Activated gamma-delta T cell treated with anti-CD3 and anti-CD28 coated beads, Interleukin-2, amount 50 U/mL, for 16 hours (primary cell): Measurements from ENCODE around the gene GADD45B.
A peak's percentile ranks its signal among the peaks of the same experiment; 100 is the strongest.
"Not testable (repeated sequence)": the region's sequence is repeated elsewhere in the genome, so short reads cannot be mapped to it uniquely, and the experiment has no call there.

Source experiments
- DNase-seq: peaks from one replicate; pipeline ENCODE4 v3.0.0-alpha.2; 2020; ENCODE audit warnings: low read depth

GADD45B gene

DNA sequence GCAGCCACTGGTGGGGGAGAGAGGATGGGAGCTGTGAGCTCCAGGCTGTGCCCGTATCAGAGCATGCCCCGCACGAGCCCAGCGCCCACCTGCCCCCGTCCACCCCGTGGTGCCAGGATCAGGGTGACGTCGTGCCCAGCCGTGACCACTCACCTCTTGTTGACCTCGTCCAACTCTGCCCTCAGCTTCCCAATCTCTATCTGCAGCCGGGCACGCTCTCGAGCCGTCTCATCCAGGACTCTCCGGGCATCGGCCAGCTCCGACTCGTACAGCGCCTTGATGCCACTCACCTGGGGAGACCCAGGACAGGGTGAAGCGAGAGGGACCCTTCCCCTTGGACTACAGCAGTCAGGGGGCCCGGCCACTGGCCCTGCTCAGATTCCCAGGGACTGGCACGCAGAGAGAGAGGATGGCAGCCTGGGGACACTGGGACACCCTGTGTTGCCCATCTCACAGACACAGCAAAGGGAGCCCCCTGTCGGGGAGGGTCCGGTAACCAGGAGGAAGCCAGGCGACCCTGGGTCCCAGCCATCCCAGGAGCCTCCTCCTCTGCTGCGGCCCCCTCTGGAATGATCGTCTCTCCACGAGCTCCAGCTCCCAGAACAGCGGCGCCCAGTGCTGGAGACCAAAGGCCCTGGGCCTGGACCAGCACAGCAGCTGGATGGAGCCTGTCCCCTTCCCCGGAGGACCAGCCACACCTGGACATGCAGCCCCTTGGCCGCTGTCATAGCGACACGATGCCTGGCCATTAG, 31.5 kb upstream of the GADD45B start:
- no peak for DNase-seq

DNA sequence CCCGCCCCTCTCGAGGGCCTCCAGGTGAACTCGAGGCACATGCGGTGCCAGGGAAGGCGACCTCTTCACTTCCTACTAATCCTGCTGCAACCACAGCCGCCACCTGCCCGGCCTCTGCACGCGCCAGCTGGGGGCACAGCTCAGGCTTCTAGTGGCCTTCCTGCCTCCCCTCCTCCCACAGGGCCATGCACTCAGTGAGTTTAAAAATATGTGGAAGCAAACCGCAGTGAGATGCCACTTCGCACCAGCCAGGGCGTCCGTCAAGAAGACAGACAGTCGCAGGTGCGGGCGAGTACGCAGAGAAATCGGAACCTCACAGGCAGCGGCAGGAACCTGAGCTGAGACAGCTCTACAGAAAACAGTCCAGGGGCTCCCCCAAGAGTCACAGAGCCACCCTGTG, 29.5 kb upstream of the GADD45B start:
- DNase-seq: no peak

DNA sequence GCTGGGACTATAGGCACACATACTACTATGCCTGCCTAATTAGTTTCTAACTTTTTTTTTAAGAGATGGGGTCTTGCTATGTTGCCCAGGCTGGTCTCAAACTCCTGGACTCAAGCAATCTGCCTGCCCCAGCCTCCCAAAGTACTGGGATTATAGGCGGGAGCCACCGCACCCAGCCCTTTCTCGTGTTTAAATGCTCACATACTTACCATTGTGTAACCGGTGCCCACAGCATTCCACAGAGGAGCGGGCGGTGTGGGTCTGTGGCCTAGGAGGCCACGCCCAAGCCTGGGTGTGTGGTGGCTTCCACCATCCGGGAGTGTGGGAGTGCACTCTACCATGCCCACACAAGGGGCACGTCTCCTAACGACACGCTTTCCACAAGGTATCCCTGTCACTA, 26.9 kb upstream of the GADD45B start:
- no peak for DNase-seq

DNA sequence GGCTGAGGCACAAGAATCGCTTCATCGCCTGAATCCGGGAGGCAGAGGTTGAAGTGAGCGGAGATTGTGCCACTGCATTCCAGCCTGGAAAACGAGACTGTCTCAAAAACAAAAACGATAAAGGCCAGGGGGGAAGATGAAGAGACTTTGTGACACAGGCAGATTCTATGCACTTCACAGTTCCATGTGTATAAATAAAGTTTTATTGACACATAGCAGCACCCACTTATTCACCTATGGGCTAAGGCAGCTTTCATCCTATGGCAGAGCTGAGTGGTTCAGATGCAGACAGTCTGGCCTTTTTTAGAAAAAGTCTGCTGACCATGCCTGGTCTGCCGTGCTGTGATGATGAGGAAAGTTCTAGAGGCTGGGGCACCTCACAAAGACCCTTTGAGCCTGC, 24.8 kb upstream of the GADD45B start:
- no peak for DNase-seq

DNA sequence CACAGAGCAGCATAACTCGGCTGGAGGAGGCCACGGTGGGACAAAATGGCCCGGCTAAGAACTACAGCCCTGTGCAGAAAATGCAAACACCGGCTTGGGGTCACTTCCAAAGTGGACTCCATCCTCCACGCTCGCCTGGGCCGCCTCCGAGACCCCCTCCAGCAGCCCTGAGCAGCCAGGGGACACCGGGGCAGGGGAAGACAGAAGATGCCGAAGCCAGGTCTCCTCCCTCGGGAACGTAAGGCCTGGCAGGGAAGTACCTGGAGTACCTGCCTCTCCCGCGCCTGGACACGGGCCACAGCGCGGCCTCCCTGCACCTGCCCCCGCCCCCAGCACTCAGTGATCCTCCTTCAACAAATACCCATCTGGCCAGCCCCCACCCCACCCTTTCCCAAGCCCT, 24.2 kb upstream of the GADD45B start:
- DNase-seq: no peak

DNA sequence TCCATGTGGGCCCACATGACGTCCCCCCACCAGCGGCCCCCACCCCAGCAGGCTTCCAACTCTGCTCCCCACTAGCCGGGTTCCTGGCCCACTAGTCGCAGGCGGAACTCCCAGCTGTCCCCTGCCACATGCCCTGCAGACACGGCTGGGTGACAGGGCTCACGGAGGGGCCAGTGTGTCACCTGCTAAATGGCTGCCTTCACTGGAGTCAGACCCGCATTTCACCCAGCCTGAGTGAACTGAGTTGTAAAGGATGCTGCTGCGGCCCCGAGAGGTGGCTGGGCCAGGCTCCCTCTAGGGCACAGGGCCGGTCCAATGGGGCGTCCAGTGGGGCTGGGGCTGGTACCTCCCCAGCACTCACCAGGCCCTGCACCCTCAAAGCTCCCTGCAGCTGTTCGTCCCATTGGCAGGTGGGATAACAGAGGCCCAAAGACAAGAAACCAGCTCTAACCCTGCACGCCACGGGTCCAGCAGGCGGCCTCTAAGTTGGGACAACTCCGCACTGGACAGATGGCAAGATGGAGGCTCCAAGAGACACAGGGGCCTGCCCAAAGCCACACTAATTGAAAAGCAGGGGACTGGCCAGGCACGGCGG, 22.4 kb upstream of the GADD45B start:
- no peak for DNase-seq

DNA sequence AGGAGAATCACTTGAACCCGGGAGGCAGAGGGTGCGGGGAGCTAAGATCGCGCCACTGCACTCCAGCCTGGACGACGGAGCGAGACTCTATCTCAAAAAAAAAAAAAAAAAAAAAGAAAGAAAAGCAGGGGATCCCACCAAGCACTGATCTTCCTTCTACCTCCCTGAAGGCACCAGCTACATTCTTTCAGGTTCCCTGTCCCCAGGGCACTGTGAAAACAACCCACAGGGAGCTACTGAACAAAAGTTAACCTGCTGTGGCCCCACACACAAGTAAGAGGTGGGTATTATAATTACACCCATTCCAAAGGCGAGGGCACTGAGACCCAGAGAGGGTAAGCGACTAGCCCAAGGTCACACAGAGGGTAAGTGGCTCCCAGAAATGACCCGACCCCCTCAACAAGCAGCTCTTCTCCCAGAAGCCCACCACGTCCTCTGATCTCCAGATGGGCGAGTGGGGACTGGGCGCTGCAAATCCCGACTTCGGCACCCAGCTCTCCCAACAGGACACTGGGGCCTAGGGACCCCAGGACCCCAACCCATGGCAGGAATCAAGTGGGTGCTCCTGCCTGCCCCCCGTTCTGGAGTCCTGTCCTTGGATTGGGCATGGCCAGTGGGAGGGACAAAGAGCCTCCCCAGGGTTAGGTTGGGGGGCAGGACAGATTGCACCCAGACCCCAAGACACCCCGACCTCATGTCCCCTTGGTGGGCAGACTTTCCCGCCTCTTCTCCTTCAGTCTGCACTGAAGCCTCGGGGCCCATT, 21.5 kb upstream of the GADD45B start:
- no peak for DNase-seq

DNA sequence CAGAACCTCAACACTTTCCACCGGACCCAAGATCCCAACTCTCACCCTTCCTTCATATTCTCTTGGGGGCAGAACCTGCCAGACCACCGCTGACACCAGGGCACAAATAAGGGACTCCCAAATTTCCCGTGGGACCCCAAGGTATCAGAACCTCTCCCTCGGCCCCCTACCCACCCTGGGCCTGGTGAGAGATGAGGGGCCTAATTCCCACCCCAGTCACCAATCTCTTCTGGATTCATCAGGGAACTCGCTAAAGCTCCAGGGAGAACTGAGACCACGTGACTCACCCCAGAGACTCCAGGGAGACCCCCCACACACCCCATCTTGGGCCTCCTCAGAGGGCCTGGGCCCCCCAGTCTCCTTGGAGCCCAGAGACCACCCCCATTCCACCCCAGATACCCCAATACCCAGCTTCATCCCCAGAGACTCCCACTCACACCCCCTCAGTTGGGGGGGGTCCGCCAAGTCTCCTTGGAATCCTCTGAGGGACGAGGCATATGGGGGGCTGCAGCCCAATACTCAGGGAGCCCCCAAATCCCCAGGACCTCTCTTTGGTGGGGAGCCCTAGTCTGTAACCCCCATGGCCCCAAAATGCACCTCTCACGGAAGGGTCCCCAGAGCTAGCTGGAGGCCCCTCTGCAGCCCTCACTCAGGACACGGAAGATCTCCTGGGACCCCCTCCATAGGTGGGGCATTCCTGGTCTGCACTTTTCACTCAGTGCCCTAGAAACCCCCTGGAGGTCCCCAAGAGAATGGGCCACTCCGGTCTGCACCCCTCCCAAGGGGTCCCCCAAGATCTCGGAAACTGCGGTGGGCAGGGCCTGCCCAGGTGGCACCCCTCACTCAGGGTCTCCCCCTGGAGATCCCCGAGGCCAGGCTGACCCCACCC, 20.7 kb upstream of the GADD45B start:
- no peak for DNase-seq

DNA sequence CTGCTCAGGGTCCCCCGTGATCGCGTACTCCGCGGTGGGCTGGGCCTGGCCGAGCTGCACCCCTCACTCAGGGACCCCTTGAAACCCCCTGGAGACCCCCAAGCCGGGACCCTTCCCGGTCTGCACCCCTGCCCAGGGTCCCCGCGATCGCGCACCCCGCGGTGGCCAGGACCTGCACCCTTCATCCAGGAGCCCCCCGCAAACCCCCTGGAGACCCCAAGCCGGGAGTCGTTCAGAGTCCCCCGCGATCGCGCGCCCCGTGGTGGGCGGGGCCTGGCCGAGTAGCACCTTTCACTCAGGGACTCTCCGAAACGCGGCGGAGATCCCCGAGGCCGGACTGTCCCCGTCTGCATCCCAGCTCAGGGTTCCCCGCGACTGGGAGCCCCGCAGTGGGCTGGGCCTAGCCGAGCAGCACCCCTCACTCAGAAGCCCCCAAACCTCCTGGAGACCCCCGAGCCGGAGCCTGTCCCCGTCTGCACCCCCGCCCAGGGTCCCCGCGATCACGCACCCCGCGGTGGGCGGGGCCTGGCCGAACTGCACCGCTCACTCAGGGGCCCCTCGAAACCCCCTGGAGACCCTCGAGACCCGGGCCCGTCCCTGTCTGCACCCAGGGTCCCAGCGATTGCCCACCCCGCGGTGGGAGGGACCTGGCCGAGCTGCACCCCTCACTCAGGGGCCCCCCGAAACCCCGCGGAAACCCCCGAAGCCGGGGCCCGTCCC, 19.9 kb upstream of the GADD45B start:
- DNase-seq: peak; percentile 23

DNA sequence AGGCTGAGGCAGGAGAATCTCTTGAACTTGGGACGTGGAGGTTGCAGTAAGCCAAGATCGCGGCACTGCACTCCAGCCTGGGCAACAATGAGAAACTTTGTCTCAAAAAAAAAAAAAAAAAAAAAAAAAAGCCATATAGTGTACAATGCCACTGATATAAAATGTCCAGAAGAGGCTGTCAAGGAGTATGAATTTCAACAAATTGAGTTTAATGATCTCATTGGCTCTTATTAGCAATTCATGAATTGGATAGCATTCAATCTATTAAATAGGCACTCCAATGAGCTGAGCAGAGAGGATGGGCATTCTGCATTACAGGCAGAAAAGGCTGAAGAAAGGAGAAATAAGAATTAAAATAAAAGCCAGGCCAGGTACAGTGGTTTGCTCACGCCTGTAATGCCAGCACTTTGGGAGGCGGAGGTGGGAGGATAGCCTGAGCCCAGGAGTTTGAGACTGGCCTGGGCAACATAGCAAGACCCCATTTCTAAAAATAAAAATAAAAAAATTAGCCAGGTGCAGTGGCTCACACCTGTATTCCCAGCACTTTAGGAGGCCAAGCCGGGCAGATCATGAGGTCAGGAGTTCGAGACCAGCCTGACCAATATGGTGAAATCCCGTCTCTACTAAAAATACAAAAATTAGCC, 18.4 kb upstream of the GADD45B start:
- no peak for DNase-seq

DNA sequence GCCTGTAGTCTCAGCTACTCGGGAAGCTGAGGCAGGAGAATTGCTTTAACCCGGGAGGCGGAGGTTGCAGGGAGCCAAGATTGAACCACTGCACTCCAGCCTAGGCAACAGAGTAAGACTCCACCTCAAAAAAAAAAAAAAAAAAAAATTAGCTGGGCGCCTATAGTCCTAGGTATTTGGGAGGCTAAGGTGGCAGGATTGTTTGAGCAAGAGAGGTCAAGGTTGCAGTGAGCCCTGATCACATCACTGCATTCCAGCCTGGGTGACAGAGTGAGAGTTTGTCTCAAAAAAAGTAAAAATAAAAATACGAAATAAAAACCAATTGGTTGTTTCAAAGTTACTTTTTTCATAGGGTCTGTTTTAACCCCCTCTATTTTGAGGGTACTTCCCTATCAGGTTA, 17.9 kb upstream of the GADD45B start:
- no peak for DNase-seq

DNA sequence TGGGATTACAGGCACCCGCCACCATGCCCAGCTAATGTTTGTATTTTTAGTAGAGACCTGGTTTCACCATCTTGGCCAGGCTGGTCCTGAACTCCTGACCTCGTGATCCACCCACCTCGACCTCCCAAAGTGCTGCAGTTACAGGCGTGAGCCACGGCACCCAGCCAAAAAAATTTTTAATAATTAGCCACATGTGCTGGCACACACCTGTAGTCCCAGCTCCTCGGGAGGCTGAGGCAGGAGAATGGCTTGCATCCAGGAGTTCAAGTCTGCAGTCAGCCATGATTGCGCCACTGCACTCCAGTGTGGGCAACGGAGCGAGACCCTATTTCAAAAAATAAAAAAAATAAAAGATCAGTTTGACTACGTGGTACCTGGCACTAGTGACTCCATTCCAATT, 17.2 kb upstream of the GADD45B start:
- not testable (repeated sequence) for DNase-seq

DNA sequence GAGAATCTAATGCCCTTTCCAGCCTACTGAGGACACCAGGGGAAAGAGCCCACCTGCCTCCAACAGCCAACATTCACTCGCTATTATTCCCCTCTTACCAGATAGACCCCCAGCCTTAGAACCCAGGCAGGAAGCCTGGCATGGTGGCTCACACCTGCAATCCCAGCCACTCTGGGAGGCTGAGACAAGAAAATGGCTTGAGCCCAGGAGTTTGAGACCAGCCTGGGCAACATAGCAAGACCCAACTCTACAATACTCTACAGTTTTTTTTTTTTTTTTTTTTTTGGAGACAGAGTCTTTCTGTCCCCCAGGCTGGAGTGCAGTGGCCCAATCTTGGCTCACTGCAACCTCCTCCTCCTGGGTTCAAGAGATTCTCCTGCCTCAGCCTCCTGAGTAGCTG, 15.7 kb upstream of the GADD45B start:
- DNase-seq: no peak

DNA sequence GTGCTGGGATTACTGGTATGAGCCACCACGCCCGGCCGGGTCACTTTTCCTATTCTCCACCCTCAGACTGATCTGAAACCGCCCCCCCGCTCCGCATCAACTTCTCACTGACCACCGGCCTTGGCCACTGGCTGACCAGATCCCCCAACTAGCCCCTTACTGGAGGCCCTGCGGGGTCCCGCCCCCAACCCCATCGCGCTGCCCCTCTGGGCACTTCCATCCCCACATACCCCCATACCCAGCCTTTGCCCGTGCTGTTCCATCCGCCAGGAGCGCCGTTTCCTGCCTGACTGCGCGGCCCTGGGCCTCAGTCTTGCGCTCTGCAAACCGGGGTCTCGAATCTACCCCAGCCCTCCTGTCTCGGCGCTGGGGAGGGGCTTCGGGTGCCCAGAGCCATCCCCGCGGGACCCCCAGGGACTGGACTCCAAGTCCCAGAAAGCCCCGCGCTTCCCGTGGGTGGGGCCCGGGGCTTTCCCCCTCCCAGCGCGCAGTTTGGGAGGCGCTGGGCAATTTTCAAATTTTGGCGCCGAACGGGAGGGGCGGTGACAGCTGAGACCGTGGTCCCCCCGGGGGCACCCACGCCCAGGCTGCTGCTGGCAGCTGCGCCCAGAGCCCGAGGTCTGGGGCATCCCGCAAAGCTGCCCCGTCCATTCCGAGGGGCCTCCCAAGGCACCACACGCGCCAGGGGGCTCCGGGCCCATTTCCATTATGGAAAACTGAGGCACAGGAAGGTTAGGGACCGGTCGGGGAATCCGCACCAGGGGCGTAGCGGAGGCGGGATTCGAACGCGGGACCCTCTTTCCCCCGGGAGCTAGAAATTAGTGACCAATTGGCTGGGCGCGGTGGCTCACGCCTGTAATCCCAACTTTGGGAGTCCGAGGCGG, 13.9 kb upstream of the GADD45B start:
- DNase-seq: peak; percentile 34

DNA sequence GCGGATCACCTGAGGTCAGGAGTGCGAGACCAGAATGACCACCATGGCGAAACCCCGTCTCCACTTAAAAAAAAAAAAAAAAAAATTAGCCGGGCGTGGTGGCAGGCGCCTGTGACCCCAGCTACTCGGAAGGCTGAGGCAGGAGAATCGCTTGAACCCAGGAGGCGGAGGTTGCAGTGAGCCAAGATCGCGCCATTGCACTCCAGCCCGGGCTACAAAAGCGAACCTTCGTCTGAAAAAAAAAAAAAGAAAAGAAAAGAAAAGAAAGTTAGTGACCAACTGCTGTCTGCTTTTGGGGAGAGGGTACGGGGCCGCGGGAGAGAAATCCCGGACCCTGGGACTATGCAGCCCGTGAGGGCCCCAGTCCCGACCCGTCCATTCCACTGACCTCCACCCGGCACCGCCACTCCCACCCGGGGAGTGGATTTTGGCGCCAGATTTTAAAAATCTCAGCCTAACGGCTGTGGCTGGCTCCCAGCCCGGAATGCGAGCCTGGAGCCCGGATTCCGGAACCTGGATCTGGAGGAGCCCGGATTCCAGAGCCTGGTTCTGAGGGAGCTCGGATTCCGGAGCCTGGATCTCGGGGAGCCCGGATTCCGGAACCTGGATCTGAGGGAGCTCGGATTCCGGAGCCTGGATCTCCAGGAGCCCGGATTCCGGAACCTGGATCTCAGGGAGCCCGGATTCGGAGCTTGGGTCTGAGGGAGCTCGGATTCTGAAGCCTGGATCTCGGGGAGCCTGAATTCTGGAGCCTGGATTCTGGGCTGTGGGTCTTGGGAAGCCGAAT, 13.1 kb upstream of the GADD45B start:
- no peak for DNase-seq

DNA sequence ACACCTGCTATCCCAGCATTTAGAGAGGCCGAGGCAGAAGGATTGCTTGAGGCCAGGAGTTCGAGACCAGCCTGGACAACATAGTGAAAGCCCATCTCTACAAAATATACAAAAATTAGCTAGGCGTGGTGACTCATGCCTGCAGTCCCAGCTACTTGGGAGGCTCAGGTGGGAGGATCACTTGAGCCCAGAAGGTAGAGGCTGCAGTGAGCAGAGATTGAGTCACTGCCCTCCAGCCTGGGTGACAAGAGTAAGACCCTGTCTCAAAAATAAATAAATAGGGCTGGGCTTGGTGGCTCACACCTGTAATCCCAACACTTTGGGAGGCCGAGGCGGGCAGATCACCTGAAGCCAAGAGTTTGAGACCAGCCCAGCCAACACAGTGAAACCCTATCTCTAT, 12.2 kb upstream of the GADD45B start:
- not testable (repeated sequence) for DNase-seq

DNA sequence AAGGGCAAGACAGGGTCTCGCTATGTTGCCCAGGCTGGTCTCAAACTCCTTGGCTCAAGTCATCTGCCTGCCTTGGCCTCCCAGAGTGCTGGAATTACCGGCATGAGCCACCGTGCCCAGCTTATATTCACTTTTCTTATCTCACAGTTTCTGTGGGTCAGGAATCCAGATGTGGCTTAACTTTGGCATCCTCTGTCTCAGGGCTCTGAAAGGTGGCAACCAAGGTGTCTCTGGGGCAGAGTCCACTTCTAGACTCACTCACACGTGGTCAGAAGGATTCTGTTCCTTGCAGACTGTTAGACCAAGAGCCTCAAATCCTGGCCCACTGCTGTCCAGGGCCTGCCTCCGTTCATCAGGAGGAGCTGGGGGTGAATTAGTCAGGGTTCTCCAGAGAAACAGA, 11.5 kb upstream of the GADD45B start:
- no peak for DNase-seq

DNA sequence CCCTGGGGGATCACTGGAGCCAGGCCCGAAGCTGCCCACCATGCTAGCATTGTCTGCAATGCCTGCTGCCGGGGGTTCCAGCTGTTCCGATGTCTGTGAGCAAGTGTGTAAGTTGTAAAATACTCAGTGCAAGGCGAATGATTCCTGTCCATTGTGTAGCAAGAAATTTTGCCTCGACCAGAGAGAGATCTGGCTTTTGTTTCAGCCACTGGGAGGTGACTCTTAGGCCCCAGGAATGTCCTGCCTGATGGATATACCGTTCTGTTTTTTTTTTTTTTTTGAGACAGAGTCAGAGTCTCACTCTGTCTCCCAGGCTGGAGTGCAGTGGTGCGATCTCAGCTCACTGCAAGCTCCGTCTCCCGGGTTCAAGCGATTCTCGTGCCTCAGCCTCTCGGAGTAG, 7.3 kb upstream of the GADD45B start:
- DNase-seq: no peak
